CD4-positive, alpha-beta T cell treated with Interferon alpha-2 for 1 hour (primary cell): ENCODE measurements around the gene TSTD1.

ENCODE experiments used
- DNase-seq, 2 donors: peaks; one replicate each; pipeline ENCODE4 v3.0.0-alpha.2; 2020 to 2022

TSTD1 gene

DNA sequence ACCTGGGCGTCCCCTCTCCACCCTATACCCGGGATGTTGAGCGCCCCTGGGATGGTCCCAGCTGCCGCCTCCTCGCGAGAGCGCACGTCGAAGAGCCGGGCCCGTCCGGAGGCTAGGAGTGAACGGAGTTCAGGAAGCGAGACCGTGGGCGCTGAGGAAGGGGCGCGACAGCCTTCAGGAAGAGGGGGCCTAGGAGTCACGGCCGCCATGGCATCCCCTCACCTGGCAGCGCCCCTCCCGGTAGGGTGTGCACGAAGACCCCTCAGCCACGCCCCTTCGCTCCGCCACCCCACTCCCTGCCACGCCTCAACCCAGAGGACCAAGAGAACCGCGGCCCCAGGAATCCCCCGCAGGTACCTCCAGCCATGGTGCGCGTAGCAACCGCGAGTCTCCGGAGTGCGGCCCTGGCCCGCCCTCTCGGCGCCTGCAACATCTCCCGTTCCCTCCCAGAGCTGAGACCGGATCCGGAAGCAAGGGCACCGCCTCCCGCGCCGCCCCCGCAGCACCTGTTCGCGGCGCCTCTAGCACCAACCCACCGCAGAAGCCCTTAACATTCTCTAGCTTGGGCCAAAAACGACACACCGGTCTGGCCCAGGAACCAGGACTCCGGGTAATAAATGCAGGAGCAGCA is at the start of gene TSTD1:
Gene TSTD1 (minus strand): TSS at position 442 of the 631 bp plus-strand sequence. CDS start 75 bp downstream, at position 367.
- peak; percentile 85 to 91 for DNase-seq

DNA sequence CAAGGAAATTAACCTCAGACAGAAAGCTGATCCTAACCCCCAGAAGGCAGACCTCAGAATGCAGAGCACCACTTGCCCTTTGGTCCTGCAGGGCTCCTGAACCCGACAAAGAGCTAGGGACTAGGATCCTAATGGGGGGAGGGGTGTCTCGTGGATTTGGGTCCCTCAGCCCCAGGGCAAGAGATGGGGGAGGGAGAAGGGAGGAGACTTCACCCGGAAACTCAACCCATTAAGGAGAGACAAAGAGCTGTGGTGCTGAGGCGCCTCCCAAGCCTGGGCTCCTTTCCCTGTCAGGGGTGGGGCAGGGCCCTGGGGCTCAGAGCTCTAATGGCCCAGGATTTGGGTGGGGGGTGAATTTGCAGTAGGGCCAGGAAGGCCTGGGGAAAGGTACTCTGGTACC is 47.7 kb upstream of the TSTD1 start:
- DNase-seq, result no peak

GRCh38 chr1:161085165-161085564 is 46.4 kb upstream of the TSTD1 start:
- no peak for DNase-seq

DNA sequence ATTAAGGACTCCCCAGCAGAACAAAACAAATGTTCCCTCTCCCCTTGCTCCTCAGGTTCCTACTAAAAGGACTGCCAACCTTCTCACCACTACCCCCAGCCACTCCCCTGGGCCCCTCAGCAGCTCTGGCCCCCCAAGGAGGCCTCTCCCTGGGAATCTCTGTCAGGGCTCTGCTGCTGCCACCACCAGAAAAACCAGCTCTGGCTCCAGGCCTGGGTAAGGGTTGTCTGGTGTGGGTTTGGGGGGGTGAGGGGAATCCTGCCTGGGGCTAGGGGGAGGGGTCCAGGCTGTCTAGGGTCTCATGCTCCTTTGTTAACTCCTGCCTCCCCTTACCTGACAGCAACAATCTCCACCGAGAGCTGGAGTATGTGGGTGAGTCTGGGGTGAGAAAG is 45.8 kb upstream of the TSTD1 start:
- no peak for DNase-seq

DNA sequence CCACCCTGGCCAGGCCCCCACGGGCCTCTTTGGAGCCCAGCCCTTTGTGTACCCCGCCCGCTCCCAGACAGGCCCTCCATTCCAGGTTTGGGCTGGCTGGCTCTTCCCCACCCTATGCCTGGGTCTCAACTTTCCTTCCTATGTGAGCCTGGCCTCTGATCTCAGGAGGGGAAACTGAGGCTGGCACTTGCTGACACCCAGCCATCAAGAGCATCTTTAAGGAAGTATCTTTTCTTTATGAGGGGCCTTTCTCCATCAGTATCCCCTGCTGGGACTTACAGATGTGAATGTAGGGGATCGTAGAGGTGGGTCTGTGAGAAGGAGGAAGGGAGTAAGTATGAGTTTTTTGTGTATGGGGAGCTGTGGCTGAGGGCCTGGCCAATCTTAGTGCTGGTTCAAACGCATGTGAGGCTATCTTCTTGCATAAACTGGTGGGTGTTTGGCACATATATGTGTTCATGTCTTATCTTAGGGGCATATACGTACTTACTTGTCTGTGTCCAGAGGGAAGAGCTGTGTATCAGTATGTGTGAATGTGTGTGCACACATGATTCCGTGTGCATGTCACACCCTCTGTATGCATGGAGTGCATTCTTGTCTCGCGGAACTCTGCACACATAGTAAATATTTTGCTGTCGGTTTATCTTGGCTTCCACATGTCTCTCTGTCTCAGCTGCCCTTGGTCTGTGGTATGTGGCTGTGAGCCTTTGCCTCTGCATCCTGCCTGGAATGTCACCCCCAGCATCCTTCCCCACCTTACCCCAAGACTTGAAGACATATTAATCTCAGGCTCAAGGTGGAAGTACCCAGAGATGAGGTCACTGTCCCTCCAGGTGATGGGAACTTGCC is 45.2 kb upstream of the TSTD1 start:
- no peak for DNase-seq

GRCh38 chr1:161082996-161083747 is 44.4 kb upstream of the TSTD1 start:
- peak in 1 of 2 donors; percentile 77 for DNase-seq

DNA sequence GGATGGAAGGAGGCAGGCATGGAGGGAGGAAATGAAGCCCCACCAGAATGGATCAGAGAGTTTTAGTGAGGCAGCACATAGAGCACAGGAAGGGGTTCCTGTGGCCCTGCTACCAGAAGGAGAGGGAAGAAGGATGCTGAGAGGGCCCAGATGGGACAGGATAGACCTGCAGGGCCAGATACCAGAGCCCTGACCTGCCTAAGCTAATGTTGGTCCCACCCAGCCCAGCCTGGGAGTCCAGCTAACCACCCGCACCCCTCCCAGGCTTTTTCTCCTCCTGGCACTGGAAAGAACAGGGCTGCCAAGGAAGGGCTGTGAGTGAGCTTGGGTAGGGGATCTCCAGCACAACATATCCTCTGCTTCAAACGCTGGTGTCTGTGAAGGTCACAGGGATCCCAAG is 43.7 kb upstream of the TSTD1 start:
- DNase-seq, result no peak

GRCh38 chr1:161081519-161081918 is 42.8 kb upstream of the TSTD1 start:
- DNase-seq, result no peak

DNA sequence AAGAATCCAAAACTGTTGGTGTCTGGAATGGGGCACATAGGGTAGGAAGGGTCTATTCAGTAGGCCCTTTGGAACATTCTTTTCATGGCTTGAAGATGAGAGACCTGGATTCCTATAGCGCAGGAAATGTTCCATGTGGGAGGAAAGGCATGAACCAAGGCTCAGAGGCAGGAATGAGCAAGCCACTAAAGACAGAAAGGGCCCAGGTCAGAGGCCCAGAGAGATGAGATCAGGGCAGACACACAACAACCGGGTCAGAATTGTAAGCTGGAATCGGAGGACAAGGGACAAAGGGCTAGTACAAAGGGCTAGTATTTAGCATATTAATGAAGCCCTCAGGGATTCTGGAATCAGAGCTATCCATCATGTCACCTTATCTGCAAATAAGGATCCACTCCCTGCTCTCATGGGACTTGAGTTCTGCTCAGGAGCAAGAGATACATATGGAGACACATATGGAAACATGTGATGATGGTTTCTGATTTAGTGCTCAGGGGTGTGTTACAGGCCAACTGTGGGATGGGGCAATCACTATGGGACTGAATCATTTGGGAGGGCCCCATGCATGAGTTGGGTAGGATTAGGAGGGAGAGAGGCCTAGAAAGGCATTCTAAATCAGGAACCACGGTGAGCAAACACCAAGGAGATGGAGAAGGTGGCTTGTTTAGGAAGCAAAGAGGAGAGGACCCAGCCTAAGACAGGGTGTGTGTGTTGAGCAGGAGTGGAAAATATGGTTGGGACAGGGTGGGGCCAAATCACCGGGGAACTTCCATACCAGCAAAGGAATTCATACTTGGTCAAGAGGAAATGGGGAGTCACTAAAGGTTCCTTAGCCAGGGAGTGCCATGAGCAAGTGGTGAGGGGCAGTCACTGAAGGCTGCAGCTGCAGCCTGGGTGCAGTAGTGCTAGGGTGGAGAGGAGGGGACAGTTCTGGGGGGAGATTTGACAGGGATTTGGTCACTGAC is 42.0 kb upstream of the TSTD1 start:
- DNase-seq, result no peak

DNA sequence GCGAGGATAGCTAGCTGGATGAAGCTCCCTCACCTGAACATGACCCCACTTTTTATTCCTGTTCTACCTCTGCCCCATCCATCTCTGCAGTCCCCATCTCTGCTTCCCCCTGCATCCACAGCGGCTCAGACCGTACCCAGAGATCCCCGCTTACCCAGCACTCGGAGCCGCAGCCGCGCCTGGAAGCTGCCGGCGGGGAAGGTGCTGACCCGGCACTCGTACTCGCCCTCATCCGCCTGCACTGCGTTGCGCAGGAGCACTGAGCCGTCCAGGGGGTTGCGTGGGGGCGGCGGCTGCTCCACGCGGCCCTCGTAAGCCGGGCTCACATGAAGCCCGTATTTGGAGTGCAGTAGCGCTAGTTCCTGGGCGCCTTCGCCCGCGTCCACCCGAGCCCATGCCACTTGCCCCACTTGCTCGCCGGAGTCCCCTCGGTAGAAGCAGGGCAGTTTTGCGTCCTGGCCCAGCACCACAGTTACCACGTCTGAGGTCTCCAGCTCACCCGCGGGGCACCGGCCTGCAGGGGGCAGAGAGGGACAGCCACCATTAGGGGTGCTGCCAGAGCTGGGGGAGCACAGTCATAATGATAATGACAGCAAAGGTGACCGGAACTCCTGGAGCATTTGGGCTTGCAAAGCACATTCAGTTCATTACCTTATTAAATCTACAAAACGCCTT is 40.8 kb upstream of the TSTD1 start:
- DNase-seq, result no peak

- DNase-seq, result no peak
These were observed 38.7 kb upstream of the TSTD1 start for GRCh38 chr1:161077426-161077825.

- no peak for DNase-seq
These were observed 37.6 kb upstream of the TSTD1 start for GRCh38 chr1:161076410-161076809.

- DNase-seq, result no peak
These were observed 36.1 kb upstream of the TSTD1 start for GRCh38 chr1:161074676-161075368.

DNA sequence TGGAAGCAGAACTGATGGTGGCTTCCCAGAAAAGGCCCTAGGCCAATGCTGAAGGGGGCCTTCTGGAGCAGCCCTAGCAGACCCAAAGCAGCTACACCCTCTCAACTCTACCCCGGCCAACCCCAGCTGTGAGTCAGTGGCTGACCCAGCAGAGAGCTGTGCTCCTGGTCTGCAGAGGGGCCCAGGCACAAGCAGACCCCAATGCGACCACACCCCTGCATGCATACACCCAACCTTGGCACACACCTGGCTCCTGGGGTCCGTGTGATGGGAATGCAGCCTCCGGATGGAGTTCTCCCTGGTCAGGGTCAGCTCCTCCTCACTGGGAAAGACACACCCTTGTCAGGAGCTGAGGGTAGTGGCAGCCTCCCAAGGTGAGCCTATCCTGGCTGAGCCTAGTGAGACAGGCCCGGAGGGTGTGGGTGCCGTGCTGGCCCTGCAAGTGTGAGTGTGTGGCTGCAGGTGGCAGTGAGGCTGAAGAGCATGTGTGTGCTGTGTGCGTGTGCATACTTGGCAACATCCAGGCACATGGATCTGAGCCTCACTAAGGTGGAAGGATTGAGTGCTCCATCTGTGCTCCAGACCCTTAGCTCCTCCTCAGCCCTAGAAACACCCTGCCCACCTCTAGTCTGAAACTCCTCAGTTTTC is 34.8 kb upstream of the TSTD1 start:
- DNase-seq, result no peak

DNA sequence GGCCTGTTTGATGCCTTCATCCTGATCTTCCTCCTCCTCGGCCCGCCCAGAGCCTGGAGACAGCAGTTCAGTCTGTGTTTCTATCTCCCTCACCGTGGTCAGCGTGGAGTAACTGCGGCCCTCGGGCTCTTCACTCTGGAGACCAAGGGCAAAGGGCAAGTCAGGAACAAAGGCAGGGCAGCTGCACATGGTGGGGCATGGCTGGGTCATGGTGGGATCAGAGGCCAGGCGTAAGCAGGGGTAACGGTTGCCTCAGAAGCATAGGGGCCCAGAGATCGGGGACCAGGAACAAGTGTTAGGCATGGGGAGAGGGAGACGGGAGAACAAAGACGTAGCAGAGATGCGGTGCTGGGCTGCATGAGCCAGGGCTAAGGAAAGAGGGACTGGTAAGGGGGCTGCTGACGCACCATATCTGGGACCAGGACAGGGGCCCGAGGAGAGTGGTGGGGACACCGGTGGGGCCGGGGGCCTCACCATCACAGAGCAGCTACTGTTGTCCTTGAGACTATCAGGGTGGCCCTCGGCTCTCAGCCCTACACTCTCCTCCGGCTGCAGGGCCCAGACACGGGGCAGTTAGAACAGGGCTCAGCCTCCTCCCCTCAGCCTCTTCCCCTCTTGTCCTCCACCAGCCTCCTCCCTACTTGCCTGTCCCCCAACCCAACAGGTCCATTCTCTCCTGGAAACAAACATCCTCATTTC is 34.1 kb upstream of the TSTD1 start:
- no peak for DNase-seq

DNA sequence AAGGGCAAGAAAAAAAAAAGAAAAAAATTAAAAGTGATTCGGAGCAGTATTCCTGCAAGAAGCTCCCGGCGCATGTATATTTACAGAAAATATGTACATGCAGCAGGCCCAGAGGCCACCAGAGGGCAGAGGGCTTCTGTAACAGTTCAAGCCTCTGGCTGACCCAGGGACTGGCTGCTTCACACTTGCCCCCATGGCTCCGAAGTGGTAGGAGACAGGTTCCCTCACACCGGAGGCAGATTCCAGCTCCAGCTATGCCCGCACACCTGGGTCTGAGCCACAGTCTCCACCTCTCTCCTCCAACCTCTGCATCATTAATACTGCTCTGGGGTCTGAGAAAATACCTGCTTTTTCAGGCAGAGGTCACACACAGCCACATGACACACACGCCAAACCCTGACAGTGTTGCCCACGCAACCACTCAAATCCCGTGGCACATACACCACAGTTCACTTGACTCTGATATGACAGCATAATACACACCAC is 33.2 kb upstream of the TSTD1 start:
- DNase-seq, result peak; percentile 63 to 65

DNA sequence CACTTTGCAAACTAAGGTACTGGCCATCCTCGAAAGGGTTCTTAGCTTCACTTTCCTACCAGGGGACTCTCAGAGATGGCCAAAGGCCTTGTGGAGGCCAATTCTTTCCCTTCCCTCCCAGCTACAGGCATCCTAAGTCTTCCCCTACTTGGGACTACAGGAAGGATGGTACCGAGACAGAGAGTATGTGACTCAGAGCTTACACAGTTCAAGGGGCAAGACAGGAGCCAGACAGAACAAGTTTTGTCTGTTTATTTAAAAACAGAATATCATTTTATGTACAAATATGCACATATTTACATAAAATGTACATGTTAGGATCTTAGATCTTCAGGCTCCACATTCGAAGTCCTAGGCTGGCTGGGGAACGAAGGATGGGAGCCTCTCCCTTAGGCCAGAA is 32.0 kb upstream of the TSTD1 start:
- DNase-seq, result no peak

DNA sequence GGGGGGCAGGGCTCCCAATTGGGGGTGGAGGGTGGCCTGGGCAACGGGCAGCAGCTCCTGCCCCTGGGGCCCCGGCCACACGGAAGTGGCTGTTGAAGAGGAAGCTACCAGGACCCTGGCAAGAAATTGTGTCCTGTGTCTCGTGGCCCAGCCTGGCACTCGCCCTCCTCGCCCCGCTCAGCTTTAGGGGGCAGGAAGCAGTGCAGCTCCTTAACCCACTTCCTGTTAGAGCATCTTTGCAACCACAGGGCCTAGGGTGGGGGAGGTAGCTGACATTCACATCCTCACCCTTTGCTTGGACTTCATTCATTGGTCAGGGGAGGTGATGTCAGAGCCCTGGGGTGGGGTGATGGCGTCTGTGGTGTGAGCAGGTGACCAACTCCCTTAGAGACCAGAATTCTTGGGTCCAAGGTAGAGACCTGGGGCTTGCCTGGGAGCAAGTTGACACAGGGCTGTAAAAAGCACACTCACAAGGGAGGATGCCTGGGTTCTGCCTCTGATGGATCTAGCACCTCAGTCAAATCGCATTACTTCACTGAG is 31.0 kb upstream of the TSTD1 start, which contains the start of gene ARHGAP30:
Gene ARHGAP30 (minus strand): TSS at position 161 of the 540 bp plus-strand sequence. CDS start 267 bp downstream, outside the sequence.
- peak; percentile 93 to 94 for DNase-seq

DNA sequence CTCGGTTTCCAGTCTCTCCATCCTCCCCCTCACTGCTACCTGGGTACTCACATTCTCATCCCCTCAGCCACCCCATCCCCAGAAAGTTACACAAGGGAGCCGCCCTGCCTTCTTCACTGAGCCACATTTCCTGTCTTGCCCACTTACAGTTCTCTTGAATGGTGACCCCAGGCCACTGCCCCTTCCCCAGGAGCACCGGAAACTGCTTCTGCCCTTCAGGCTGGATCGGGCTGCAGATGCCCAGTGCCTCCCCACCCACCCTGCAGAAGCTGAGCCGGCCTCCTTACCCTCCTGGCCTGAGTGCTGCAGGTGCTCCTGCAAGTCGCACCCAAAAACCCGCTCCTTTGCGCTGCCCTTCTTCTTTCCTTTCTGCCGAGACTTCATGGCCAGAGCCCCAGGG is 30.5 kb upstream of the TSTD1 start:
- DNase-seq, result peak in 1 of 2 donors; percentile 30
